ENCODE measurements around the gene CBX1.

Gene CBX1

DNA sequence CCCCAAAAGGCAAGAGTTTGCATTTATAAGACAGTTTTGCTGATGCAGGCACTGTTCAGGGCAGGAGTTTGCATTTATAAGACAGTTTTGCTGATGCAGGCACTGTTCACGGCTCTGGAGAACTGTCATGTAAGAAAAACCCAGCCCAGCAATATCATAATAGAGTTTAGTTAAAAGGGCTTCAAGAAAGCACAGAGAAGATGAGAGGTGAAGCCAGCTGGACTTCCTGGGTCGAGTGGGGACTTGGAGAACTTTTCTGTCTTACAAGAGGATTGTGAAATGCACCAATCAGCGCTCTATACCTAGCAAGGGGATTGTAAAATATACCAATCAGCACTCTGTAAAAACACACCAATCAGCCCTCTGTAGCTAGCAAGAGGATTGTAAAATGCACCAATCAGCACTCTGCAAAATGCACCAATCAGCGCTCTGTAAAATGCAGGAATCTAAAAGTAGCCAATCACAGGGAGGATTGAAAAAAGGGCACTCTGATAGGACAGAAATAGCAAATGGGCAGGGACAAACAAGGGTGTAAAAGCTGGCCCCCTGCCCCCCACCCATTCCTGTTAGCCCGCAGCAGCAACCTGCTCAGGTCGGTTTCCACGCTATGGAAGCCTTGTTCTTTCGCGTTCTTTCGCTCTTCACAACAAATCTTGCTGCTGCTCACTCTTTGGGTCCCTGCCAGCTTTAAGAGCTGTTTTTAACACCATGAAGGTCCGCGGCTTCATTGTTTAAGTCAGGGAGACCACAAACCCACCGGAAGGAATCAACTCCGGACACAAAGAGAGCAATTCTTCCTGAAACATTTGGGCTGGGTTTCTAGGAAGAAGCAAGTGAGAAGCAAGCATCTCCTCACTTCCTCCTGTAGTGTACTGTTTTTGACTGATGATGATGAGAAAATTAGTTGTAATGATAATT lies 1.8 kb upstream of the CBX1 start:
- no peak for TF ChIP-seq ZFX (IDR thresholded peaks at IDR 0.05; ENCODE audit: borderline replicate concordance)
- TF ChIP-seq, protein P1, sequence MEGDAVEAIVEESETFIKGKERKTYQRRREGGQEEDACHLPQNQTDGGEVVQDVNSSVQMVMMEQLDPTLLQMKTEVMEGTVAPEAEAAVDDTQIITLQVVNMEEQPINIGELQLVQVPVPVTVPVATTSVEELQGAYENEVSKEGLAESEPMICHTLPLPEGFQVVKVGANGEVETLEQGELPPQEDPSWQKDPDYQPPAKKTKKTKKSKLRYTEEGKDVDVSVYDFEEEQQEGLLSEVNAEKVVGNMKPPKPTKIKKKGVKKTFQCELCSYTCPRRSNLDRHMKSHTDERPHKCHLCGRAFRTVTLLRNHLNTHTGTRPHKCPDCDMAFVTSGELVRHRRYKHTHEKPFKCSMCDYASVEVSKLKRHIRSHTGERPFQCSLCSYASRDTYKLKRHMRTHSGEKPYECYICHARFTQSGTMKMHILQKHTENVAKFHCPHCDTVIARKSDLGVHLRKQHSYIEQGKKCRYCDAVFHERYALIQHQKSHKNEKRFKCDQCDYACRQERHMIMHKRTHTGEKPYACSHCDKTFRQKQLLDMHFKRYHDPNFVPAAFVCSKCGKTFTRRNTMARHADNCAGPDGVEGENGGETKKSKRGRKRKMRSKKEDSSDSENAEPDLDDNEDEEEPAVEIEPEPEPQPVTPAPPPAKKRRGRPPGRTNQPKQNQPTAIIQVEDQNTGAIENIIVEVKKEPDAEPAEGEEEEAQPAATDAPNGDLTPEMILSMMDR (IDR thresholded peaks at IDR 0.05): no peak
- H3K27ac ChIP-seq: no peak overlapping the region

DNA sequence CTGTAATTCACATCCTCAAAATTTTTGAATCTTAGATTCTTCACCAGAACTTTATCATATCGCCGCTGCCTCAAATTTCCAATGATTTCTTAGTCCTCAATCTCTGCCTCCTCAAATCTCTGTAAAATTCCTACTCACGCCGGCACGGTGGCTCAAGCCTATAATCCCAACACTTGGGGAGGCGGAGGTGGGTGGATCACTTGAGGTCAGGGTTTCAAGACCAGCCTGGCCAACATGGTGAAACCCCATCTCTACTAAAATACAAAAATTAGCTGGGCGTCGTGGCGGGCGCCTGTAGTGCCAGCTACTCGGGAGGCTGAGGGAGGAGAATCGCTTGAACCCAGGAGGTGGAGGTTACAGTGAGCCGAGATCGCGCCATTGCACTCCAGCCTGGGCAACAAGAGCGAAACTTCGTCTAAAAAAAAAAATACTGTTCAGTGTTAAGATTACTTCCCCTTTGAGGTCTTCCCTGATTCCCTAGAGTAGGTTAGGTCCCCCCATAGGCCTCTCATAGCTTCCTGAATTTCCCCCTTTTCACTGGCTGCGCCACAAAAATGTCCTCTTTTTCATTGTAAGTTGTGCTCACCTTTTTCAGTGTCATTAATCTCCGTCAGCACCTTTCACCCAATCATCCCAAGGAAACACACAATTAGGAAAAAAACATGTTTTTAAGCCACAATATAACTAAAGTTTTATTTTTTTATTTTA lies 919 bp upstream of the CBX1 start:
- no peak for TF ChIP-seq ZFX (IDR thresholded peaks at IDR 0.05; ENCODE audit: borderline replicate concordance)
- TF ChIP-seq, protein P1 (IDR thresholded peaks at IDR 0.05): no peak
- H3K27ac ChIP-seq: peak overlapping the region; percentile 96

DNA sequence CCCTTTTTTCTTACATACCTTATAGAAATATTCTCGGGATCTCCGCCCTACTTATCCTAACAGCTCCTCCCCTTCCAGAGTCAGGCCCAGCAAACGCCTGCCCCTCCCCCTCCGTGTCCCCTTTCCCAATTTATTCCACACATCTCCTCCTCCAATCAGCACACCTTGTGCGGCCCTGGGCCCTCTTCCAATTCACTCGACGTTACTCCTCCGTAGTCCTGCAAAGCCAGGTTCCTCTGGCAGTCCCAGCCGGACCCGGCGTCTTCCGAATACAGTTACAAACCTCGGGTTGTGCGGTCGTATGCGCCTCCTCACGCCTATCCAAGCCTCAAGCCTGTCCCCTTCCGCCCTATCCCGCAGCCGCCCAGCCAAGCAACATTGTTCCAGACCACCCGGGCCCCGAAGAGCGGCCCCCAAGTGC lies 677 bp downstream of the CBX1 start:
- peak overlapping the region; percentile 96 for H3K27ac ChIP-seq
- TF ChIP-seq, protein P1 (IDR thresholded peaks at IDR 0.05): no peak
- no peak for TF ChIP-seq ZFX (IDR thresholded peaks at IDR 0.05; ENCODE audit: borderline replicate concordance)

DNA sequence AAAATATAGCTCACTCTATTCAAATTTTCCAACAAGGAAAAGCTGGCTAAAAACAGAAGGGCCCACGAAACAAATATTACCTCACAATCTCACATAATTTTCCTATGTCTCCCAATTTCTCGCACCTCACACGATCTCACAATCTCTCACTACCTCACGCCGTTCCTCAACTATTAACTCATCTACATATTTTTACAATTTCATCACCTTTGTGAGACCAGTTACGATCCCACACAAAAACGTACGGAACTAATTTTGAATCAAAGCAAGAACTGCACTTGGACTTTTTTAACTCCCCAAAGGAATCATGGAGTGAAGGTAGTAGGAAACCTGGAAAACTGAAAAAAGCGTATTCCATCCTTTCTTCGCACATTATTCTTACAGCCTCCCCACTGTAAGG lies 1.1 kb downstream of the CBX1 start:
- peak overlapping the region; percentile 96 for H3K27ac ChIP-seq
- no peak for TF ChIP-seq ZFX (IDR thresholded peaks at IDR 0.05; ENCODE audit: borderline replicate concordance)
- TF ChIP-seq, protein P1 (IDR thresholded peaks at IDR 0.05): no peak

DNA sequence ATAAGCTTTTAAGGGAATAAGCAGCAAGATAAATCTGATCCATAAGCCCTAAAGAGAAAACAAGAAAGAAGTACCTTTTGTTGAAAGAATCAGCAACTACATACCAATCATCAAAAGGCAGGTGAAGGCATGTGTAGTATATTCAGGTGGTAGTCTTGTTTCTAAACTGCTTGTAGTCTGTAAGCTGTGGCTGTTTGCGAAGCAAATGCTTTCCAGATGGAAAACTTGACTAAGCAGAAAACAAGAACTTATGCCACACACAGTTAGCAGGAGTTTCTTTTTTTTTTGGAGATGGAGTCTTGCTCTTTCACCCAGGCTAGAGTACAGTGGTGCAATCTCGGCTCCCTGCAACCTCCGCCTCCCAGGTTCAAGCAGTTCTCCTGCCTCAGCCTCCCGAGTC lies 5.7 kb downstream of the CBX1 start:
- TF ChIP-seq, protein P1 (IDR thresholded peaks at IDR 0.05): no peak
- TF ChIP-seq ZFX (IDR thresholded peaks at IDR 0.05; ENCODE audit: borderline replicate concordance): no peak
- no peak overlapping the region for H3K27ac ChIP-seq

DNA sequence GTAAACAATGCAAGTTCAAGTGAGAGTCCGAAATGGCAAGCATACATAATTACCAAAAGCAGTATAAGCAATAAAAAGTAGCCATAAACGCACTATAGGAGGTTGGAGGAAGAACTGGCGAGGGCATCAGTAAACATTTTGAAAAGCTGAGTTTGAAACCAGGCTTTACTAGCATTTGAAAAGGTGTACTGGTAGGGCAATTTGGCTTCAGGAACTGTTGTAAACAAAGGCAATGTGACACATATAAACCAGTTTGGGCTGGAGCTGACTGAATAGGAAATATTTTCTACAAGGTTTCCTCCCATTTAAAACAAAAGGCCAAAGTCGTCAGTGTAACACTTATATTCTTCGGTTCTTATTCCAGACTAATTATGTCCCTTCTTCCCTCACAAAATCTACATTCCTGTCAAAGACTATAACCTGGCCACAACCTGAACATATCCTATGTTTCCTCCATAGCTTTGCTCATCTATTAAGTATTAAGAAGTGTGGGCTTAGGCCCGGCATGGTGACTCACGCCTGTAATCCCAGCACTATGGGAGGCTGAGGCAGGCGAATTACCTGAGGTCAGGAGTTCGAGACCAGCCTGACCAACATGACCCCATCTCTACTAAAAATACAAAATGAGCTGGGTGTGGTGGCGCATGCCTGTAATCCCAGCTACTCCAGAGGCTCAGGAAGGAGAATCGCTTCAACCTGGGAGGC lies 7.8 kb downstream of the CBX1 start:
- H3K27ac ChIP-seq: no peak overlapping the region
- TF ChIP-seq, protein P1 (IDR thresholded peaks at IDR 0.05): no peak
- TF ChIP-seq ZFX (IDR thresholded peaks at IDR 0.05; ENCODE audit: borderline replicate concordance): no peak
